Karpas-422 (cell line): ENCODE results near the gene KIF22. TPM values are rescaled to one million over a fixed set of nuclear protein-coding genes. Genes with fewer than 3 reads are reported as not detected.
A peak's percentile ranks its signal among the peaks of the same experiment; 100 is the strongest.

ENCODE experiments used
- DNase-seq: peaks from one replicate; pipeline ENCODE4 v3.0.0-alpha.2; 2015
- H2AFZ ChIP-seq: fragments of 200-600 bp; sonication (generic); 2 replicates; pipeline ENCODE4 v1.6.1; 2014; ENCODE audit warnings: antibody characterized with exemption, low read length, mixed read lengths
- H3K27ac ChIP-seq: fragments of 200-600 bp; sonication (generic); 2 replicates; pipeline ENCODE4 v1.5.1; 2014; ENCODE audit warnings: mild to moderate bottlenecking, low read length, moderate library complexity
- H3K27me3 ChIP-seq: fragments of 200-600 bp; sonication (generic); 2 replicates; pipeline ENCODE4 v1.6.1; 2014; ENCODE audit warnings: low read length, mixed read lengths
- H3K36me3 ChIP-seq: fragments of 200-600 bp; sonication (generic); 2 replicates; pipeline ENCODE4 v1.6.1; 2014; ENCODE audit warnings: low read length, mixed read lengths; ENCODE audit not compliant: insufficient read depth
- H3K4me1 ChIP-seq: fragments of 200-600 bp; sonication (generic); 2 replicates; pipeline ENCODE4 v1.6.1; 2014; ENCODE audit warnings: mild to moderate bottlenecking, low read length, mixed read lengths
- H3K4me2 ChIP-seq: fragments of 200-600 bp; sonication (generic); 2 replicates; pipeline ENCODE4 v1.6.1; 2014; ENCODE audit warnings: low read length, low read depth, mild to moderate bottlenecking; ENCODE audit not compliant: poor library complexity, severe bottlenecking
- H3K4me3 ChIP-seq: fragments of 200-600 bp; sonication (generic); 2 replicates; pipeline ENCODE4 v1.5.1; 2014; ENCODE audit warnings: mild to moderate bottlenecking, antibody characterized with exemption, low read length, mixed read lengths
- H3K79me2 ChIP-seq: fragments of 200-600 bp; sonication (generic); 2 replicates; pipeline ENCODE4 v1.6.1; 2014; ENCODE audit warnings: mild to moderate bottlenecking, low read length, mixed read lengths
- H3K9ac ChIP-seq: fragments of 200-600 bp; sonication (generic); 2 replicates; pipeline ENCODE4 v1.6.0; 2014; ENCODE audit warnings: low read length
- H3K9me2 ChIP-seq: fragments of 200-600 bp; sonication (generic), shearing (Covaris generic); replicated peaks from 2 replicates; pipeline ENCODE4 v1.6.0; 2014; ENCODE audit warnings: mild to moderate bottlenecking, low read length, moderate library complexity; ENCODE audit not compliant: insufficient read depth
- H3K9me3 ChIP-seq: fragments of 300-700, 200-600 bp; sonication (generic); 2 replicates; pipeline ENCODE4 v1.6.1; 2014; ENCODE audit warnings: low read length, mixed read lengths
- H4K20me1 ChIP-seq: fragments of 200-600 bp; sonication (generic); 2 replicates; pipeline ENCODE4 v1.6.1; 2014; ENCODE audit warnings: mild to moderate bottlenecking, antibody characterized with exemption, low read length, low read depth; ENCODE audit not compliant: insufficient read depth
- total RNA-seq: library from RNA; depleted of rRNA; stranded (reverse); fragments of >200 nt; shearing (Covaris generic); gene quantifications from 2 replicates; pipeline ENCODE4 v1.2.3, GENCODE V29; 2014; ENCODE audit warnings: low replicate concordance

The KIF22 gene
- total RNA-seq, 1 experiment from 2014 or later: 75.4 TPM

GRCh38 chr16:29820271-29820701, 29.7 kb downstream of the KIF22 start, which contains the start of gene MVP:
Gene MVP, plus strand, starts transcription at chr16:29820462. Its CDS starts 10,088 bp downstream, at chr16:29830550.
- Histone ChIP-seq H2AFZ (no peak within 1 kb of the TSS), H4K20me1 (peaks cover 20% of the 10 kb centered on the region; the same call in 1 of the 2 replicates)
- DNase-seq: peak; percentile 80

GRCh38 chr16:29820730-29821642, 30.4 kb downstream of the KIF22 start:
- peaks cover 40% of the 10 kb centered on the region for H3K4me1 ChIP-seq
- peaks cover 9% of the 10 kb centered on the region; the same call in 1 of the 2 replicates for H3K36me3 ChIP-seq
- peak overlapping the region; percentile 56 for H3K9ac ChIP-seq
- H3K9me2 ChIP-seq: no peaks in the 10 kb centered on the region
- H3K9me3 ChIP-seq: no peaks in the 10 kb centered on the region
- H2AFZ ChIP-seq: no peak overlapping the region
- DNase-seq: no peak
- peaks cover 8% of the 10 kb centered on the region for H3K79me2 ChIP-seq
- no peak overlapping the region for H3K27ac ChIP-seq
- H3K4me2 ChIP-seq: peak overlapping the region; percentile 66
- no peaks in the 10 kb centered on the region for H3K27me3 ChIP-seq
- H4K20me1 ChIP-seq: peaks cover 20% of the 10 kb centered on the region; the same call in 1 of the 2 replicates
- H3K4me3 ChIP-seq: peak overlapping the region; percentile 49; the same call in 1 of the 2 replicates

More at GRCh38 chr16:29820271-29820701, 29.7 kb downstream of the KIF22 start, which contains the start of gene MVP:
- H3K36me3 ChIP-seq: peaks cover 9% of the 10 kb centered on the region; the same call in 1 of the 2 replicates
- H3K4me2 ChIP-seq: peak within 1 kb of the TSS; percentile 66
- H3K79me2 ChIP-seq: peaks cover 8% of the 10 kb centered on the region
- H3K27ac ChIP-seq: no peak within 1 kb of the TSS
- no peaks in the 10 kb centered on the region for H3K27me3 ChIP-seq
- H3K9ac ChIP-seq: peak within 1 kb of the TSS; percentile 56
- H3K4me3 ChIP-seq: peak within 1 kb of the TSS; percentile 49
- no peaks in the 10 kb centered on the region for H3K9me3 ChIP-seq
- H3K9me2 ChIP-seq: no peaks in the 10 kb centered on the region
- peaks cover 44% of the 10 kb centered on the region for H3K4me1 ChIP-seq

DNA sequence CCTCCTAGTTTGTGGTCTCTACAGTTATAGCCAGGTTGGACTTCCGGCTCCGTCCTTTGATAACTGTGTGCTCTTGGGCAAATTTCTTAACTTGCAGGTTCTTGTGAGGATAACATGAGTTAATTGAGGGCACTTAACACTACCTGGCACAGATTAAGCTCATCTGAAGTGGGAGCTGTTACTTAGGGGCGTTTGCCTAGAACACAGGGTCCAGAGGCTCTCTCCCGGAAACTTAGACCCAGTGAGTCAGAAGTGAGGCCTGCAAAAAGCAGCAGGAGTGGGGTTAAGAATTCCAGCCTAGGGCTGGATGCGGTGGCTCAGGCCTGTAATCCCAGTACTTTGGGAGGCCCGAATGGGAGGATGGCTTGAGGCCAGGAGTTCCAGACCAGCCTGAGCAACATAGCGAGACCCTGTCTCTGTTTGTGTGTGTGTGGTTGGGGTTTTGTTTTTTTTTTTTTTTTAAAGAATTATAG, 31.1 kb downstream of the KIF22 start:
- Histone ChIP-seq H3K4me2 (no peak overlapping the region), H3K9me3 (no peaks in the 10 kb centered on the region), H3K4me1 (peaks cover 40% of the 10 kb centered on the region), H3K27ac (no peak overlapping the region), H3K27me3 (no peaks in the 10 kb centered on the region), H3K4me3 (no peak overlapping the region), H2AFZ (no peak overlapping the region), H3K79me2 (peaks cover 5% of the 10 kb centered on the region), H4K20me1 (peaks cover 20% of the 10 kb centered on the region; the same call in 1 of the 2 replicates), H3K9ac (no peak overlapping the region), H3K36me3 (peaks cover 9% of the 10 kb centered on the region; the same call in 1 of the 2 replicates), H3K9me2 (no peaks in the 10 kb centered on the region)
- DNase-seq: no peak

DNA sequence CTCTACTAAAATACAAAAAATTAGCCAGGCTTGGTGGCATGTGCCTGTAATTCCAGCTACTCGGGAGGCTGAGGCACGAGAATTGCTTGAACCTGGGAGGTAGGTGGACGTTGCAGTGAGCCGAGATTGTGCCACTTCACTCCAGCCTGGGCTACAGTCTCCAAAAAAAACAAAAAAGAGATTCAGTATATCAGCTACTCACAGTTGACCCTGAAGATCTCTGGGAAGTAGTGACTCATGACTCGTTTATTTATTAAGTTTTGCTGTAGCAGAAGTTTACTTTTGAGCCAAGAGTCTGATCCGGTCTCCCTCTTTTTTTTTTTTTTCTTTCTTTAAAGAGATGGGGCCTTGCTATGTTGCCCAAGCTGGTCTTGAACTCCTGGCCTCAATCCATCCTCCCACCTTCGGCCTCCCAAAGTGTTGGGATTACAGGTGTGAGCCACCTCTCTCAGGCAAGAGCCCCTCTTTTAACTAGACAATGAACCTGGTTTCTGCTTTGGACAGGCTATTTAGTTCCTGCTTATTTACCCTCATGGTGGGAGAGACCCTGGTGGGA, 34.1 kb downstream of the KIF22 start:
- Histone ChIP-seq H3K4me1 (peaks cover 14% of the 10 kb centered on the region), H4K20me1 (peaks cover 16% of the 10 kb centered on the region; the same call in 1 of the 2 replicates), H3K9me2 (no peaks in the 10 kb centered on the region), H3K9me3 (no peaks in the 10 kb centered on the region), H3K36me3 (no peaks in the 10 kb centered on the region), H3K4me2 (no peak overlapping the region), H3K27ac (no peak overlapping the region), H3K9ac (no peak overlapping the region), H3K27me3 (no peaks in the 10 kb centered on the region), H2AFZ (no peak overlapping the region), H3K79me2 (no peaks in the 10 kb centered on the region), H3K4me3 (no peak overlapping the region)
- no peak for DNase-seq

DNA sequence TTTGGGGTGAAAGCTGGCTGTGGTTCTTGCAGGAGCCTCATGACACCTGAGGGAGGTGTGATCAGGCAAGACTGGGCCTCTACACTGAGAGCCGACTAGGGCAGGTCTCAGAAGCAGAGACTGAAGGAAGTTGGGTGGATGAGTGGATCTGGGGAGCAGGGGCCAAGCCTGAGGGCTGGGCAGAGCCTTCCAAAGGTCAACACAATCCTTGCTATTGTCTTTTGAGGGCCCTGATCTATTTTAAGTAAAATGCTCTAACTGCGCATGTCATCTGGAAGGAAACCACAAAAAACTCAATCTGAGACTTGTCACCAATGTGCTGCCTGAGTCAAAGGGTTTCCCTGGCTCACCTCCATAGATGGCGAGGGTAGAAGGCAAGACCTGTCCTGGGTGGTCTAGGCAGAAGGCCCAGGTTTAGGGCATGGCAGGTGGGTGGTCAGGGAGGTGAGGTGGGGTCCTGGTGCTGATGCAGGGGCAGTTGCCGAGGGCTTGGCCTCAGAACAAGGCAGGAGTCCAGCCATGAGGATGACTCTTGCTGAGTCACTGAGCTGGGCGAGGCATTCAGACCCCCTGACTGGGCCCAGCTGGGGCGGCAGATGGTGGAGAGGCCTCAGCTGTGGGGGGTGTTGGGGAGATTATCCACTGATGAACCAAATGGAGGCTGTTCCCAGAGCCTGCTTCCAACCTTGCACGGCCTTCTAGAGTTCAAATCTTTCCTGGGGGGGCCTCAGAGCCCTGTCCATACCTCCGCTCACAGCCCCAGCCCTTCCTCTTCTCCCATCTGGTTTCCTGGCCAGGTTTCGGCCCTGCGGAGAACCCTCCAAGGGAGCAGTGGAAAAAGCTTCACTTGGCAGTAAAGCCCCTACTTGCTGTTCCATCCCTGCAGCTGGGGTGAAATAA, 34.8 kb downstream of the KIF22 start:
- Histone ChIP-seq H3K27me3 (no peaks in the 10 kb centered on the region), H4K20me1 (peaks cover 15% of the 10 kb centered on the region; the same call in 1 of the 2 replicates), H3K27ac (no peak overlapping the region), H3K36me3 (no peaks in the 10 kb centered on the region), H3K4me2 (no peak overlapping the region), H3K9me3 (no peaks in the 10 kb centered on the region), H3K4me1 (peaks cover 7% of the 10 kb centered on the region), H2AFZ (no peak overlapping the region), H3K9ac (no peak overlapping the region), H3K4me3 (no peak overlapping the region), H3K79me2 (no peaks in the 10 kb centered on the region), H3K9me2 (no peaks in the 10 kb centered on the region)
- DNase-seq: no peak

- Histone ChIP-seq H4K20me1 (peaks cover 6% of the 10 kb centered on the region; the same call in 1 of the 2 replicates), H3K4me3 (no peak overlapping the region), H2AFZ (no peak overlapping the region), H3K4me2 (no peak overlapping the region), H3K9ac (no peak overlapping the region), H3K36me3 (no peaks in the 10 kb centered on the region), H3K9me3 (no peaks in the 10 kb centered on the region), H3K9me2 (no peaks in the 10 kb centered on the region), H3K79me2 (no peaks in the 10 kb centered on the region), H3K27me3 (no peaks in the 10 kb centered on the region), H3K4me1 (no peaks in the 10 kb centered on the region), H3K27ac (no peak overlapping the region)
- DNase-seq: no peak
Observed at GRCh38 chr16:29826342-29826695, 35.8 kb downstream of the KIF22 start.

DNA sequence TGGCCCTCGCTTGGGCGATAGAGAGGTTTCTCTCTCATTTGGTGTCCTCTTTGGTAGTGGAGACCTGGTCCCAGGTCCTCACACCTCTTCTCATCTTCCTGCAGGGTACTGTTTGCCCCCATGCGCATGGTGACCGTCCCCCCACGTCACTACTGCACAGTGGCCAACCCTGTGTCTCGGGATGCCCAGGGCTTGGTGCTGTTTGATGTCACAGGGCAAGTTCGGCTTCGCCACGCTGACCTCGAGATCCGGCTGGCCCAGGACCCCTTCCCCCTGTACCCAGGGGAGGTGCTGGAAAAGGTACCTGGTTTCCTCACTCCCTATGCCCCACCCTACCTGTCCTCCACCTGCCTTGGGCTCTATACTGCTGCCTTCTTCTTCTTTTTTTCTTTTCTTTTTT, 40.2 kb downstream of the KIF22 start:
- no peaks in the 10 kb centered on the region for H3K79me2 ChIP-seq
- H3K4me2 ChIP-seq: no peak overlapping the region
- no peaks in the 10 kb centered on the region for H3K27me3 ChIP-seq
- no peak overlapping the region for H3K9ac ChIP-seq
- H3K4me3 ChIP-seq: no peak overlapping the region
- no peaks in the 10 kb centered on the region for H3K4me1 ChIP-seq
- no peak overlapping the region for H2AFZ ChIP-seq
- H3K9me2 ChIP-seq: no peaks in the 10 kb centered on the region
- no peaks in the 10 kb centered on the region for H3K36me3 ChIP-seq
- H4K20me1 ChIP-seq: no peaks in the 10 kb centered on the region
- H3K27ac ChIP-seq: no peak overlapping the region
- no peak for DNase-seq
- no peaks in the 10 kb centered on the region for H3K9me3 ChIP-seq
